Hematopoietic multipotent progenitor cell treated with erythropoietin and hydrocortisone succinate and interleukin-3 and kit ligand, for 4 days (in vitro differentiated cells): Measurements from ENCODE around the gene KDM4B.

Experiments
- DNase-seq: peaks from one replicate; pipeline ENCODE4 v3.0.0-alpha.2; 2015

KDM4B gene

DNA sequence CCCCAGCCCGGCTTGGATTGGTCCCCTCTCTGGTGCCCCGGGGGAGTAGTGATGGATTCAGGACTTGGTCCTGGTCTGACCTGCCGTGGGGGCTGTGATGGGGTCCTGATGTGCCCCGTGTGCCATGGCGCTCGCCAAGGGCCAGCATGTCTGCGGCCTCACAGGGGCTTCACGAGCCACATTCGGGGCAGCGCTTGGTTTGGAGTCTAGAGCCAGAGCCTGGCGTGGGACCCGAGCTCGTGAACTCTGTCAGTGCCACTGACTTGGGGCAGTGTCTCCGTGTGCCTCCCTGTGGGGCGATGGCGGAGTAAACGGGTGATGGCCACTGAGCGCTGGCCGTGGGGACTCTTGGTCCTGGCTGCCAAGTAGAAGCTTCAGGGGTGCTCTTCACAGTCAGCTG is 17.1 kb downstream of the KDM4B start:
- no peak for DNase-seq

DNA sequence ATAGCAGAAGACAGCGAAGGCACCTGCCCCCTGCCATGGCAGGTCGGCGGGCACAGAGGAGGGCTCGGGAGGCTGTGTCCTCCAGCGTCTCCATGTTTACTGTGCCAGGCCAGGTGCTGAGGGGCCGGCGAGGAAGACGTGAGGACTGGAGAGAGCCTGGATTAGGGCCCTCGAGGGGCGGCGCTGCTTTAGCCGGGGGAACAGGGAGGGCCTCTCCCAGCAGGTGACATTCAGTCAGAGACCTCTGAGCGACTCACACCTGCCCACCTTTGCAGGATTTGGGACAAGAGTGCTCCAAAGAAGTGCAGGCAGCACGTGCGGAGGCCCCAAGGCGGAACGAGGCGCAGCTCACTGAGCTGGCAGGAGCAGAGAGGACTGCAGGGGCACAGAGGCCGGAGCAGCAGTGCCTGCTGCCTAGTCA is 17.6 kb downstream of the KDM4B start:
- DNase-seq, result no peak

DNA sequence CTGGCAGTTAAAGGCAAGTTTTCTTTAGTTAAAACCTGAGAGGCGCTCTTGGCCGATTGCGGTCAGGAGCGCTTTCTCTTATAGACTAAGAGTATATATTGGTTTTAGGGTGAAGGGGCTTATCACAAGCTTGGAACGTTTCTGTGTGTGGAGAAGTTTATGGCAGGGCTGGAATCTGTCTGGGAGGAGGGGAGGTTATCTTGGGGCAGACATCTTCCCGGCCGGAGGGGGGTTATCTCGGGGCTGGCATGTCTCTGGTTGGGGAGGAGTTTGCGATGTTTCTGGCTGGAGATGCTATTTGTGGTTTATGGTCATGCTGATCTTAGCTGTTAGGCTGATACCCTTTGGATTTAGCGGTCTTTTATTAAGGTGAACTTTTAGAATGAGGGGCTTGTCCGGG is 18.3 kb downstream of the KDM4B start:
- DNase-seq, result peak; percentile 57

GRCh38 chr19:4987692-4988370 is 18.9 kb downstream of the KDM4B start:
- DNase-seq, result no peak

- no peak for DNase-seq
These were observed 19.9 kb downstream of the KDM4B start for GRCh38 chr19:4988770-4989251.

DNA sequence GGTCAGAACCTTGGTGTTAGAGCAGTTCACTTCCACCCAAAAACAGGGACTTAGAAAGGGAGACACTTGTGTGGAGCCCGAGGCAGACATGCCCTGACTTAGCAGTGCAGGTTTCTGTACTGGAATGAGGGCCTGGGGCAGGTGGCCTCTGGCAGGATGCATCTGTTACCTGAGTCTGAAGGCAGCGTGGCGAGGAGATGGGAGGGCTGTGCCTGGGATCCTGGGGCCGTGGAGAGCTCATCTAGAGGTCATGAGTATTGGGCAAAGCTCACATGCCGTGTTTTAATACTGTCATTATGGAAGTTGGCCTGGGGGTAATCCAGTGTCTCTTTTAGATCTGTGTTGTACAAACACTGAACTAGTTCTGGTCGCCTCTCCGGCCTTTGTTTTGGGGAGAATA is 21.4 kb downstream of the KDM4B start:
- DNase-seq, result no peak

DNA sequence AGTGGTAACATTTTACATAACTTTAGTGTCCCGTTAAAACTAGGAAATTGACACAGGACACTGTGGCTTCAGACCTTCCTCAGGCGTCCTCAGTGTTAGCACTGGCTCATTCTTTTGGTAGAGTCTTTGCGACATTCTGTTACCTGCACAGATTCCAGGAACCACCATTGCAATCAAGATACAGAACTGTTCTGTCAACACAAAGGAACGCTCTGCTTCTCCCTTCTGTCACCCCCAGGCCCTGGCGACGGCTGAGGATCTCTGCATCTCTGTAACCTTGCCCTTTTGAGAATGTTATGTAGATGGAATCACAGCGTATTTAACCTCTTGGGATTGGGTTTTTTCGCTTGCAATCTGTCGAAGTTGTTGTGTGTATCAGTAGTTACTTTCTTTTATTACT is 22.6 kb downstream of the KDM4B start:
- DNase-seq, result no peak

DNA sequence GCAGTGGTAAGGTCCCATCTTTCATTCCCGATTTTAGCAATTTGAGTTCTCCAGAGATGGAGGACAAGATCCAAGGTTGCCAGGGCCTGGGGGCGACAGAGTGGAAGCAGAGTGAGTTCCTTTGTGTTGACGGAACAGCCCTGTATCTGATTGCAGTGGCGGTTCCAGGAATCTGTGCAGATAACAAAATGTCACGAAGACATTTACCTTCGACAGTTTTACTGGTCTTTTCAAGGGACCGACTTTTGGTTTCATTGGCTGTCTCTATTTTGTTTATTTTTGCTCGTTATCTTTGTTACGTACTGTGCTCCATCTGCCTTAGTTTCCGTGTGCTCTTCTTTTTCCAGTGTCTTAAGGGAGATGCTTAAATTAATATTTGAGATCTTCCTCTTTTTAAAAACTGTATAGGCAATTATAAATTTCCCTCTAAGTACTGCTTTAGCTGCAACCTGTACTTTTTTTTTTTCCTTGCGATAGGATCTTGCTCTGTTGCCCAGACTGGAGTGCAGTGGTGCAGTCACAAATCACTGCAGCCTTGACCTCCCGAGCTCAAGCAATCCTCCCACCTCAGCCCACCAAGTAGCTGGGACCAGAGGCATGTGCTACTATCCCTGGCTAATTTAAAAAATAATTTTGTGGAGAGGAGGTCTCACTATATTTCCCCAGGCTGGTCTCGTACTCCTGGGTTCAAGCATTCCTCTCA is 23.2 kb downstream of the KDM4B start:
- DNase-seq, result no peak

- DNase-seq, result no peak
These were observed 24.8 kb downstream of the KDM4B start for GRCh38 chr19:4993683-4994082.

DNA sequence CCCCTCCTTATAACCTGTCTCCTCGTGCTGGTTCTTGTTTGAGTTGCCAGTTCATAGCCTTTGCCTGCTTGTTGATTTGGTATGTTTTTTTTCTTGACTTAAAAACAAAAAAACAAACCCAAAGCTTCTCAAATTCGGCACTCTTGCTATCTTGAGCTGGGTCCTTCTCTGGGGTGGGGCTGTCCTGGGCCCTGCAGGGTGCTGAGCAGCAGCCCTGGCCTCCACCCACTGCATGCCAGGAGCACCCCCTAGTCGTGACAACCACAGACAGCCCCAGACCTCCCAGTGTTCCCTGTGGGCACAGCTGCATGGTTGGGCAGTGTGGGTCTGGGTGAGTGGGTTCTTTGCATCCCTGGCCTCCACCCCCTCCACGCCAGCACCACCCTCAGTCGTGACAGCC is 27.8 kb downstream of the KDM4B start:
- DNase-seq, result no peak

DNA sequence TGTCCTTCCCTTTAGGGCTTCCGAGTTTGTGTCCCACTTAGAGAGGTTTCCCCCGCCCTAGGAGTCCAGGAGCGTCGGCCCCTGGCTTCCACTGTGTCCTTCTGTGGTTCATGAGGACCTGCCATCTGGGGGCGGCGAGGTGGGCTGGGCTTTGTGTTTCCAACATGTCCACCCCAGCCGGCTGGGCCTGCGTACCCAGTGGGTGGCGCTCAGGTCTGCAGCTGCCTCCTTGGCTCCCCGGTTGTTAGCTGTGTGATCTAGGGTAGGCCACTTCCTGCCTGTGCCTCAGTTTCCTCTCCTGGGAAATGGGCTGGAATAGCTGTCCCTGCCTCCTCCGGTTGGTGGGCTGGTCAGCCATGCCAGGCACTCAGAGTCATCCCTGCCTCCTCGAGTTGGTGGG is 28.4 kb downstream of the KDM4B start:
- DNase-seq, result no peak

DNA sequence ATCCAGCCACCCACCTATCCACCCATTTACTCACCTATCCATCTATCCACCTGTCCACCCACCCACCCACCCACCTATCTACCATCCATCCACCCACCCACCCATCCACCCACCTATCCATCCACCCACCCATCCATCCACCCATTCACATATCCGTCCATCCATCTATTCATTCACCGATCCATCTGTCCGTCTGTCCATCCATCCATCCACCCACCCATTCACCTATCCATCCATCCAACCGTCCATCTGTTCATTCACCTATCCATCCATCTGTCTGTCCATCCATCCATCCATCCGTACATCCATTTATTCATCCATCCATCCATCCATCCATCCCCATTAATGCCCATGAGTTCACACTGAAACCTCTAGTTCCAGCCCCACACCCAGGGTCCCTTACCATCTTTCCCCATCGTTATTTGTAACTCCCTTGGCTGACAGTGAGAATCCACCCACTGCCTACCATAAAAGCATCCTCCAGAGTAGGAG is 31.3 kb downstream of the KDM4B start:
- no peak for DNase-seq

DNA sequence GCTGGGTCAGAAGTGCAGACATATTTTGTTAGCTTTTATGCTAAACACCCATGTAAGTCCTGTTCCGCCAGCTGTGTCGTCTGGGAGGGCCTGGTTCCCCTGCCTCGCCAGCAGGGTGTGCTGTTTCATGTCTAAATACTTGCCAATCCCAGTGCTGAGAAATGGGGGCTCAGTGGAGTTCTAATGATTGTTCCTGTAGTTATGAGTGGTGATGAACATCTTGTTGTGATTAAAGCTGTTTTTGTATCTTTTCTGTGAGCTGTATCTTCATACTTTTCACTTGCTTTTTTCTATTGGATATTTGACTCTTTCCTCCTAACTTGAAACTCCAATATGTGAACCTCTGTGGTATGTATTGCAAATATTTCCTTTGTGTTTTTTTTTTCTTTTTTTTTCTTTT is 32.7 kb downstream of the KDM4B start:
- DNase-seq, result peak; percentile 81

DNA sequence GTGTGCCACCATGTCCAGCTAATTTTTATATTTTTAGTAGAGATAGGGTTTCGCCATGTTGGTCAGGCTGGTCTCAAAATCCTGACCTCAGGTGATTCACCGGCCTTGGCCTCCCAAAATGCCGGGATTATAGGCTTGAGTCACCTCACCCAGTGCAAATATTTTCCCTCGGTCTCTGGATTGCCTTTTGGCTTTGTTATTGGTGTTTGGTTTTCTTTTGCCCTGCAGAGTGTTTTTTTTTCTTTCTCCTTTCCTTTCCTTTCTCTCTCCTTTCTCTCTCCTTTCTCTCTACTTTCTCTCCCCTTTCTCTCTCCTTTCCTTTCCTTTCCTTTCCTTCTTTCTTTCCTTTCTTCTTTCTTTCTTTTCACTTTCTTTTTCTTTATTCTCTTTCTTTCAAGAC is 33.2 kb downstream of the KDM4B start:
- DNase-seq, result no peak

DNA sequence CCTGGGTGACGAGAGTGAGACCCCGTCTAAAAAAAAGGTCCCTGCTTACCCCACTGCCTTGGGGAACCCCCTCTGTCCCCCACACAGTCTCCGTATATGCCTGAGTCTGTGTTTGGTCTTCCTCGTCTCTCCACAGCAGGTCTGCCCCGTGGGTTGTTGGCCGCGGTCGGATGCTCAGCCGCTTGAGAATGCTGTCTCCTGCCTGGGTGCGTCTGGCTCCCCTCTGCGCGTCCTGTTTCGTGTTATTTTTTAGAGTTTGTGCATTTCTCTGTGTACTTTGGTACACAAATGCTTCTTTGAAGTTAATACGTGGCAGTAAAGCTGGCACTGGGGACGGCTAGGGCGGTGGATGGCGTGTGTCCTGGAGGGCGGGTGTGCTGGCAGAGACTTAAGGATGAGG is 34.9 kb downstream of the KDM4B start:
- DNase-seq, result no peak

GRCh38 chr19:5005096-5005495 is 36.2 kb downstream of the KDM4B start:
- no peak for DNase-seq

DNA sequence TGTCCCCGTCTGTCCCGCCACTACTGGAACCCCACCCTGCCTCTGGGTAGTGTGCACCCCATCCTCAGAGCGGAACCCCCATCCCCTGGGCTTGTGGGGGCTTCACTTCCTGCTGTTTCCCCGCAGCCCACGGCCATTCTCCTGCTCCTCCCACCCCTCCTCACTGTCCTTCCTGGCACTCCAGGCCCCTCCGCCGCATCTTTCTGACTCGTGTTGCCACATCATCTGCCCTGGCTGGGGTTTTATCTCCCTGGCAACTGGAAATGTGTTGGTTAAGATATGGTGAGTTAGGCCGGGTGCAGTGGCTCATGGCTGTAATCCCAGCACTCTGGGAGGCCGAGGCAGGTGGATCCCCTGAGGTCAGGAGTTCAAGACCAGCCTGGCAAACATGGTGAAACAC is 37.3 kb downstream of the KDM4B start:
- DNase-seq, result peak; percentile 87

DNA sequence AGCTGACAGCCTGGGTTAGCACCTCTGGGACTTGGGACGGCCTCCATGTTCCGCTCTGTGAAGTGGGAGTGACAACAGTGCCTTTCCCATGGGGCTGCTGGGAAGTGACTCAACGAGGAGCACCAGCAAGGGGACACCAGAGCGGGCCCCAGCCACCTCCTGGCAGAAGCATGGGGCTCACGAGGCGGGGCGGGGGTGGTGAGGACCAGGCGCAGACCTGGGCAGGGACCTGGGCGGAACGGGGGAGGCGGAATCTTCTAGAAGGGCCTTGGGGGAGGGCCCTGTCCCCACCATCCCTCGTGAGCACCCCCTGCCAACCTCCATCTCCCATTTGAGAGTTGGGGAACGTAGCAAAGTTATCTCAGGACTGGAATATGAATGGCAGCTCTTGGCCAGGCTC is 37.9 kb downstream of the KDM4B start:
- DNase-seq, result no peak

GRCh38 chr19:5011476-5012238 is 42.7 kb downstream of the KDM4B start:
- DNase-seq, result no peak

- DNase-seq, result no peak
These were observed 44.0 kb downstream of the KDM4B start for GRCh38 chr19:5012688-5013457.

GRCh38 chr19:5013761-5014160 is 44.8 kb downstream of the KDM4B start:
- DNase-seq, result no peak

DNA sequence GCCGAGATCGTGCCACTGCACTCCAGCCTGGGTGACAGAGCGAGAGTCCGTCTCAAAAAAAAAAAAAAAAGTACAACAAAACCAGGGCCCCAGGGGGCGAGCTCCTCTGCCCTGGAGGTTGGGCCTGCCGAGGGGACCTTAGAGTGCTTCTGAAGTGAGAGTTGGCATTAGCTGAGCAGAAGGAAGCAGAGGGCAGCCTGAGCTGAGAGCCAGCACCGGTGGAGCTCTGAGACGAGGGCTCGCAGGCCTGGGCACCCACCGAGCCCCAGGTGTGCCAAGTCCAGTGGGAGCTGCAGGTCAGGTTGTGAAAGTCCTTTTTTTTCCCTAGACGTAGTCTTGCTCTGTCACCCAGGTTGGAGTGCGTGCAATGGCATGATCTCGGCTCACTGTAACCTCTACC is 46.0 kb downstream of the KDM4B start:
- DNase-seq, result no peak

DNA sequence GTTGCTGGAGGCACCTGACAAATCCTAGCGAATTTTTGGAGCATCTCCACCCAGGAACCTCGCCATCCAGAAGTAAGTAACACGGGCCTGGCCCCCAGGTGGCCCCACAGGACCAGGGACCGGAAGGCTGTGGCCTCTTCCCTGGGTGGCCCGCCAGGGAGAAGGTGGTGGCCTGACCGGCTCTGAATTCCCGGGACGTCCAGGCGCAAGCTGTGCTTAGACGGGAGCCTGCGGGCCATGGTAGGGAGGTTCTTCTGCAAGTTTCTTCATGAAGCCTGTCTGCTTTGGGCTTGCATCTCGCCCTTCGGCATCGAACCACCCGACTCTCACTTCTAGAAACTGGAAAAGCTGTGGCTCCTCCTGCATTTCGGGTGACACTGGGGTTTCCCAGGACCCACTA is 47.4 kb downstream of the KDM4B start:
- no peak for DNase-seq
